Kasumi-1 (cell line): Measurements from ENCODE around the gene DDX41.
A peak's percentile ranks its signal among the peaks of the same experiment; 100 is the strongest.

ENCODE experiments used
- DNase-seq, 2 experiments: peaks; one replicate each; lab custom pipeline; 2025; lab: John Stamatoyannopoulos, UW

The DDX41 gene

GRCh38 chr5:177483994-177484901 lies 32.5 kb downstream of the DDX41 start:
- no peak for DNase-seq

GRCh38 chr5:177483042-177483441 lies 33.7 kb downstream of the DDX41 start:
- no peak for DNase-seq

DNA sequence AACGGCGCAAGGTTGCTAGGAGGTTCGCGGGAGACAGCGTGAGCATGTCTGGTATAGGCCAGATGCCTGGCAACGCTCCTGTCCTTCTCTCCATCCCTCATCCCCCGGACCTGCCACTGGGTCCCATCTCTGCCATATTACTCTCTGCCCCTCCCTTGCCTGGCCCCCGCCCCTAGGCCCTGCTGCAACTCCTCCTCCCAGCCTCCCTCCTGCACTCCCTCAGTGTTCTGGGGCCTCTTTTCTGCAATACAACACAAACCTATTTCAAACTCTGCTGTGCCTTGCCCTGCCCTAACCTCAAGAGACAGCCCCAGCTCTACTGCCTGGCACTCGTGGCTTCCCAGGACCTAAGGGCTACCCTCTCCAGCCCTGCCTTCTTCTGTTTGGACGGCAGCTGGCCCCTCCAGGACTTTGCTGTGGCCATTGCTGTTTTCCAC lies 34.4 kb downstream of the DDX41 start:
- no peak for DNase-seq

GRCh38 chr5:177479774-177480173 lies 37.0 kb downstream of the DDX41 start:
- DNase-seq, result no peak

- peak; percentile 82 to 87 for DNase-seq
Measured at GRCh38 chr5:177478711-177479646, 37.8 kb downstream of the DDX41 start.

DNA sequence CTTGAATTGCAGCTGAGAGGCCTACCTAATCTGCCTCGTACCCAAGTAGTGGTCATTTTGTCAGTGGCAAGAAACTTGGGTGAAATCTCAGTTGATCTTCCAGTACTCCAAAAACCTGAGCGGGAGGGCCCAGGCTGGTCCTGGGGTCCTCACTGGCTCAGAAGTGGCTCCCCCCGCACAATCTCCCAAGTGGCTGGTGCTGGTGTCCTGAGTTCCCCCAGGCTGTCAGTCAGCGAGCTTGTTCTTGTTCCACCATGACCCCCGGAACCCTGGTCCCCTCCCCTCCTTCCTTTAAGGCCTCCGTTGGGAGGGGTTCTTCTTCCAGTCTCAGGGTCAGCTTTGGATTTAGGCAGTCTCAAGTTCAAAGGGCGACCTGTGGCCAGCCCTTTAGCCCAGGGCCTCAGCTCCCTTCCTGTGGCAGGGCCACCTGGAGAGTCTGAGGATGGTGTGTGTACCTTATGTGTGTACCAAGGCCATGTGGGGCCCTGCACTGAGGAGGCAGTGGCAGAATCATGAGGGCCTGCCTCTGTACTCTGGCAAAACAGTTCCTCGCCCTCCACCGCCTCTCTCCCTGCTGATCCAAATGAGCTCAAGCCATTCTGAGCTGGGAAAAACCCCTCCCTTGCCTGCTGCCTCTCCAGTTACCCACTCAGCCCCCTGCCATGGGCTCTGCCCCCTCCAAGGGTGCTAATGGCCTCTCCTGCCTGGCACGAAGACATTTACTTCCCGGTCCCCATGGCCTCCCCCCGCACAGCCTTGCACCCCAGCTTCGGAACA lies 38.9 kb downstream of the DDX41 start:
- no peak for DNase-seq

GRCh38 chr5:177476531-177477233 lies 40.1 kb downstream of the DDX41 start:
- no peak for DNase-seq

- DNase-seq, result no peak
Measured at GRCh38 chr5:177475563-177476427, 41.0 kb downstream of the DDX41 start.

DNA sequence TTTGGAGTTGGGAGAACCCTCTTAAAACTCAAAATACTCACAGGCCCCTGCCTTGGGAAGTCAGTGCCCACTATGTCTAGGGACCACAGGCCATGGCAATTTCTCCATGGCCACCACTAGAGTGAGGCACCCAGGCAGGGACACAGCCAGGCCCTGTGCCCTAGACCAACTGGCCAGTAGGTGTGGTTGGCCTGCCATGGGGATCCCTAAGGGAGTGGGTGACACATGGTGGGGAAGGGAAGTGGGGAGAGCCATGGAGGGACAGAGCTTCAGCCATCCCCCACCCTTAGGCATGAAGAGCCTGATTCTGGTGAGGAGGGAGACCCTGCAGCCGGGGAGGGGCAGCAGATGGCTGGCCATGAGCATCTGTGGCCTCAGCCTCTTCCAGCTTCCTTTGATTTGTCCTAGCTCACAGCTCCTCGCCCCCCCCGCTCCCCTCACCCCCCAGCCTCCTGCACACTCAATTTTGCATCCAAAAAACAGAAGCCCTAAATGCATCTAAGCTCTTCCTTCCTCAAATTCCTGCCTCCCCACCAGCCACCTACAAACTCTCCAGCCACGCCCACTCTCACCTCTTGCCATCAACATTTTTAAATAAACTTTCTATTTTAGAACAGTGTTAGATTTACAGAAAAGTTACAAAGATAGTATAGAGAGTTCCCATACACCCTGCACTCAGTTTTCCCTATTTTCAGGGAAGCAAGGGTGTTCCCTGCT lies 41.8 kb downstream of the DDX41 start:
- no peak for DNase-seq

DNA sequence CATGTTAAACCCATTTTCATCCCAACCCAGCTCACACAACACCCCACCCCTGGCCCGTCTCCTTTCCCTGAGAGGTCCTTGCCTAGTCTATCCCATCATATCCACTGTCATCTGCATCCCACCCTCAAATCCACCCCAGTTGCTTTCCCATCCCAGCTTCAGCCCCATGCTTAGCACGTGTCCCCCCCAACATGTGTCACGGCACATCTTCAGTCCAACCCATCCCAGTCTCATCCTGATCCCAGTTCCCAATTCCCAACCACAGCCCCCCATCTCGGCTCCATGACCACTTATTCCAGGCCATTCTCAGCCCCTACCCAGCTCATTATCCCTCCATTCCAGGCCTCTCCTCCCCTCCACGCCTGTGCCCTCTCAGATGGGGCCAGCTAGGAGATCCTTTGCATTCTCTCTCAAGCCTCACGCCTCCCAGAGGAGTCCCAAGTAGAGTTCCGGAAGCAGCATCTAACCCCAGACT lies 42.7 kb downstream of the DDX41 start:
- no peak for DNase-seq

- DNase-seq, result peak in 1 of 2 experiments; percentile 28
Measured at GRCh38 chr5:177473443-177474001, 43.2 kb downstream of the DDX41 start, which contains the start of gene DBN1. DBN1 (minus strand) TSS chr5:177473634; CDS start chr5:177473521, 113 bp downstream.

DNA sequence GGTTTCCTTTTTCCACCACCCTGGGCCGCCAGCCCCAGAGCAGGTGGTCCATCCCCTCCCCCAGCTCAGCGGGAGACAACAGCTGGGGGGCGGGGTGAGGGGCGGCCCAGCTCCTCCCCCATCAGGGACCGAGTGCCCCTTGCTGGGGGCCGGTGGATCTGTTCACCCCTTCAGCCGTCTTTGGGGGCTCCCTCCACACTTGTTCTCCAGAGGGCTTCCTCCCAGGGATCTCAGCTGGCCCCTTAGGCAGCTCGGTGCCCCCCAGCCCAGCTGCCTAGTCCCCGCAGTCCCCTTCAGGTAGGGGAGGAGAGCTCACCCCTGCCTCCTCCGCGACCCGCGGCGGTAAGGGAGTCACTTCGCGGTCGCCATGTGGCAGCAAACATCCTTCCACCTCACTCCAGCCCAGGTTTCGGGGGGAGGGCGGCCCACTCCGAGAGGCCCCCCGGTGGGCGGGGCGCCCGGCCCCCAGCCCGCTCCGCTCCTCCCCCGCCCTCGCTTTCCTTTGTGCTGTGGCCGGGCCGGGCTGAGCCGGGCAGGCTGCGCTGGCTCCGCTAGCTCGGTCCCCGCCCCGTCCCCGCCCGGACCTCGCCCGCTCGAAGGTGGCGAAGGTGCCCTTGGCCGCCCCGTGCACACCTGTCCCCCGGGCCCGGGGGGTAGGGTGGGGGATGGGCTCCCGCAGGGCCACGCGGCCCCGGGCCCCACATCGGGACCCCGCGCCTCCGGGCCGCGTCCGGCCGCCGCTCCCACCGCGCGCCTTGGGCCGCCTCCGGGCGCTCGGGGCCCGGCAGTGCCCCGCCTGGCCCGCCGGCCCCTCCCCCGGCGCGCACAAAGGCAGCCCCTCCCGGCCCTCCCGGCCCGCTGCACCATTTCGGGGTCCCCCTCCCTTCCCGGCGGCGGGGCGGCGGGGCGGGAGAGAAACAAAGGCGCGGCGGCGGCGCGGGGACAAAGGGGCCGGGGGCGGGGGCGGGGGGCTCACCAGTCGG lies 44.0 kb downstream of the DDX41 start:
- no peak for DNase-seq

DNA sequence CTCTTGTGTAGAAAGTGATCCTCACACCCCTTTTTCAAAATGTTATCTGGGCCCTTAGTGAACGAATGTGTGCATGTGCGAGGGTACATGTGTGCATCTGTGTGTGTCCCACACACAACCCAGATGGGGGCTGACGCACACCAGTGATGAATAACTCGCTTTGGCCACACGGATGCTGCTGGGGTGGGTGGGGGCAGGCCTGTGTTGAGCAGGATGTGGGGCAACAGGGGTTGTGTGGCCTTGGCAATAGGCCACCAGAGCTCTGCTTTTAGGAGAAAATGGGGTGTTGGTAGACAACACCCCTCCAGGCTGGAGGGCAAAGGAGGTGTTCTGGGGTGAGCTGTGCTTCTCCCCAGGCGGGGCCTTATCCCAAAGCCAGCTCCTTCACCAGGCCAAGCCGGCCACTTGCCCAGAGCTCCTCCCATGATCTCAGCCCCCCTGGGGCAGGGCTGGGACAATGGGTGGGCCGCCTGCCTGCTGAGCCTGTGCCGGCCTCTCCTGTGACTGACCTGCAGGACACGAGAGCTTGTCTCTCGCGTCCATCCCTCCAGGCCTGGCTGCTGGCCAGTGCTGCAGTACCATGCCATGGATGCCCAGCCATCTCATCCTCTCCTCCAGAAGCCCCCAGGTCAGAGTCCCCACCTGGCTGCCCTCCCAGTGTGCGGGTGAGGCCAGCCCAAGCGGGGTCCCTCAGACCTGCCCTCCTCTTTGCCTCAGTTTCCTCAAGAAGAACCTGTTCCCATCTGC lies 45.0 kb downstream of the DDX41 start:
- no peak for DNase-seq

DNA sequence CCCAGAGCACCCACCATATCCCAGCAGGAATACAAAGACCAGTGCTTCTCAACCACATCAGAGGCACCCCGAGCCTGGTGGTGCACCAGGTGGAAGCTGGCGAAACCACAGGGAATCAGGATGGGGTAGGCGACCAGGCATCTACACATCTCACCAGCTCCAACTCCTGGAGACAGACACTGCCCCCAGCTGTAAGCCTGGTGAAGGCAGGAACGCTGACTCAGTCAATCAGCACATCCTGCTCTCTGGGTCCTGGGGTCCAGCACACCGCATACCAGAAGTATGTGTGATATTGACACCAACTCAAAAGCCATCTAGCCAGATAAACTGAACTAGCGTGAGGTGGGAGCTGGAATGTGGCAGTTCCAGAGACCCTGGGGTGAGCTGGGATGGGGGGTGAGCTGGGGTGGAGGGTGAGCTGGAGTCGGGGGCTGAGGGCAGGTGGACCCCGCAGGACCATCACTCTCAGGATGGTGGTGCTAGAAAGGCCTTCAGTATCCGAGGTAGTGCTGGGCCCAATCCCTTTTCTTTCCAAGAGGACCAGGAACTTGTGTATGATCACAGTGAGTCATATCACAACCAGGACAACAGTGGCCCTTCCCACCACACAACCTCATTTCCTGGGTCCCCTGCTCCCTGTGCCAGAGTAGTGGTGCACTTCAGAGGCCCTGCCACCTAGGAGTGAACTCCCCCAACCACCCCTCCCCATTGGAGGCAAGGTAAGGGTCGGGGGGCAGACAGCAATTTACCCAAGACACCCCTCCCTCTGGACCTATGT lies 45.8 kb downstream of the DDX41 start:
- DNase-seq, result no peak

GRCh38 chr5:177469750-177470525 lies 46.8 kb downstream of the DDX41 start:
- no peak for DNase-seq
